Measurements from ENCODE around the gene CAPN3. TPM values are rescaled to one million over a fixed set of nuclear protein-coding genes. Genes with fewer than 3 reads are reported as not detected.

CAPN3 gene
- total and polyA plus RNA-seq, 7 donors, result 4.4 to 18.8 (median 6.8) TPM

DNA sequence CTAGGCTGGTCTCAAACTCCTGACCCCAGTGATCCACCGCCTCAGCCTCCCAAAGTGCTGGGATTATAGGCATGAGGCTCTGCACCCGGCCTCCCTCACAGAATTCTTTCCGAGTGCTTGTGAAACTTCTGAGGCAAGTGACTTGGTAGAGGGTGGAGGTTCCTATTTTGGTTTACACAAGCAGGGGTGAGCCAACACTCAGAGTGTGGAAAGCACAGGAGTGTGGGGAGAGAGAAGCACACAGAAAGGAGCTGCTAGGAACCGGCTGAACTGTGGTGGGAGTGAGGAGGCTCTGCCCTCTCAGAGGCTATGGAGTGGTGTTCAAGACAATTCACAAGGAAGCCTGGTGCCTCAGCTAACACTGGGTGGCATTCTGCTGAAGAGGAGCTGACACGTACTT lies 7.7 kb downstream of the CAPN3 start:
- WGBS, 2 donors, result 80 to 86% methylated on average over 5 of the region's 5 CpGs
- intact Hi-C loops (cut with DNase I), result no loop called here
- H3K27me3 ChIP-seq, result no peaks in the 10 kb centered on the region
- H3K4me1 ChIP-seq, result no peaks in the 10 kb centered on the region
- H3K36me3 ChIP-seq, result no peaks in the 10 kb centered on the region
- no peaks in the 10 kb centered on the region for H3K9me3 ChIP-seq
- H3K27ac ChIP-seq, result no peak overlapping the region
- TF ChIP-seq EP300 (IDR thresholded peaks at IDR 0.05), result no peak
- no peak overlapping the region for H3K4me3 ChIP-seq
- no peak for DNase-seq

DNA sequence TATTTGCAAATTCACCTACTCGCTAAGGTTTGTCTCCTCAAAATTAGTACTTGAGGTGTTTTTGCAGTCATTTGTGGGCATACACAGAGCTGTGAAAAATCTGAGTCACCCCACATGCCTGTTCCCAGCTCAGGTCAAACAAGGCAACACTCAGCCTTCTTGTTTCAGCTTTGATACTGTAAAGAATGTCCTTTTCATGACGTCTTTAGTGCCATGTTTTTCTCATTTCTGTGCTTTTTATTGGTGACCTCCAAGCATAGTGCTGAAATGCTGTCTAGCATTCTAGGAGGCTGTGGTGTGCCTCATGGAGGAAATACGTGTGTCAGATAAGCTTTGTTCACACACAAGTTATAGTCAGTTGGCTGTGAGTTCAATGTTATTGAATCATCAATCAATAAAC lies 8.8 kb downstream of the CAPN3 start:
- TF ChIP-seq POLR2AphosphoS5 (IDR thresholded peaks at IDR 0.05) (no peak), EP300 (IDR thresholded peaks at IDR 0.05) (no peak), POLR2A (IDR thresholded peaks at IDR 0.05) (no peak)
- TF ChIP-seq, protein P1, sequence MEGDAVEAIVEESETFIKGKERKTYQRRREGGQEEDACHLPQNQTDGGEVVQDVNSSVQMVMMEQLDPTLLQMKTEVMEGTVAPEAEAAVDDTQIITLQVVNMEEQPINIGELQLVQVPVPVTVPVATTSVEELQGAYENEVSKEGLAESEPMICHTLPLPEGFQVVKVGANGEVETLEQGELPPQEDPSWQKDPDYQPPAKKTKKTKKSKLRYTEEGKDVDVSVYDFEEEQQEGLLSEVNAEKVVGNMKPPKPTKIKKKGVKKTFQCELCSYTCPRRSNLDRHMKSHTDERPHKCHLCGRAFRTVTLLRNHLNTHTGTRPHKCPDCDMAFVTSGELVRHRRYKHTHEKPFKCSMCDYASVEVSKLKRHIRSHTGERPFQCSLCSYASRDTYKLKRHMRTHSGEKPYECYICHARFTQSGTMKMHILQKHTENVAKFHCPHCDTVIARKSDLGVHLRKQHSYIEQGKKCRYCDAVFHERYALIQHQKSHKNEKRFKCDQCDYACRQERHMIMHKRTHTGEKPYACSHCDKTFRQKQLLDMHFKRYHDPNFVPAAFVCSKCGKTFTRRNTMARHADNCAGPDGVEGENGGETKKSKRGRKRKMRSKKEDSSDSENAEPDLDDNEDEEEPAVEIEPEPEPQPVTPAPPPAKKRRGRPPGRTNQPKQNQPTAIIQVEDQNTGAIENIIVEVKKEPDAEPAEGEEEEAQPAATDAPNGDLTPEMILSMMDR (IDR thresholded peaks at IDR 0.05), result no peak
- Histone ChIP-seq H3K4me3 (no peak overlapping the region), H3K4me1 (no peaks in the 10 kb centered on the region), H3K9me3 (no peaks in the 10 kb centered on the region), H3K27ac (no peak overlapping the region), H3K27me3 (no peaks in the 10 kb centered on the region), H3K36me3 (no peaks in the 10 kb centered on the region)
- DNase-seq, result no peak
- WGBS, 2 donors, result 89 to 92% methylated on average over 3 of the region's 3 CpGs
- intact Hi-C loops (cut with DNase I), result no loop called here

DNA sequence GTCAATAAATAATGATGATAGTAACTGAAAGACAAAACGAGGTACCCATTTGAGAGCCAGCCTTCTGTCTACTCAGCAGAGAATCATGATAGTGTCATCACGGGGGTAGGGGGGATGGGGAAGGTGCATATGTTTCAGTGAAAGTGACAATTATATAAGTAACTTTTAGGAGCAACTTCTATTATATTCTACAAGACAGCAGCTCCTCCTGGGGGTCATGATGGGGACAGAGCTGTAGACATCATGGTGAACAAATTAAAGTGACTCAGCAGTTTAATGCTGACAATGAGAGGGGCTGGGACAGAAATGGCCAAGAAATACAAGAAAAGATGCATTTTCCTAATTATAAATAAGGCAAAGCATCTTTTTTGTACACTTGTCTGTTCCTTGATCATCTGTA lies 11.8 kb downstream of the CAPN3 start:
- Histone ChIP-seq H3K4me1 (no peaks in the 10 kb centered on the region), H3K9me3 (no peaks in the 10 kb centered on the region), H3K27ac (no peak overlapping the region), H3K4me3 (no peak overlapping the region), H3K36me3 (no peaks in the 10 kb centered on the region), H3K27me3 (no peaks in the 10 kb centered on the region)
- WGBS, 2 donors, result 64 to 81% methylated on average over 2 of the region's 2 CpGs
- intact Hi-C loops (cut with DNase I), result no loop called here
- TF ChIP-seq POLR2A (IDR thresholded peaks at IDR 0.05) (no peak), POLR2AphosphoS5 (IDR thresholded peaks at IDR 0.05) (no peak), EP300 (IDR thresholded peaks at IDR 0.05) (no peak)
- TF ChIP-seq, protein P1 (IDR thresholded peaks at IDR 0.05), result no peak
- no peak for DNase-seq

DNA sequence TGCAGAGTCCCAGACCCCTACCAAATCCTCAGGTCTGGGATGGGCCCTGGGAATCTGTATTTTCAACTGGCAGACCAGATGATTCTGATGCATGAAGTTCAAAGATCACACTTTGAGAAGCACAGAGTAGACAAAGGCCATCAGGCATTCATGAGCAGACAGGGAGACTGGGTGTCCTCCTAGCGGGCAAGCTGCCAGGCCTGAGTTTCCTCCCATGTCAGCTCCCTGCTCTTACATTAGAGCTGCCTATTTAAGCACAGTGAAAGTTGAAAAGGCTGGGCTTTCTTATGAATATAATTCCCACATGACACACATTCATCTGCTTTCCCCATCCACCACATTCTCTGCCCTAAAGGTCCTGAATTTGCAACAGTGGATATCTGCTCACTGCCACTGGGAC lies 14.0 kb downstream of the CAPN3 start:
- no peaks in the 10 kb centered on the region for H3K36me3 ChIP-seq
- no peak for DNase-seq
- intact Hi-C loops (cut with DNase I), result no loop called here
- H3K9me3 ChIP-seq, result peaks cover 0 to 2% (median 0%) of the 10 kb centered on the region in 4 donors
- H3K4me3 ChIP-seq, result no peak overlapping the region
- TF ChIP-seq POLR2A (IDR thresholded peaks at IDR 0.05) (no peak), EP300 (IDR thresholded peaks at IDR 0.05) (no peak), POLR2AphosphoS5 (IDR thresholded peaks at IDR 0.05) (no peak)
- TF ChIP-seq, protein P1 (IDR thresholded peaks at IDR 0.05), result no peak
- WGBS, 2 donors, result 91 to 96% methylated on average over 1 of the region's 1 CpG
- H3K27ac ChIP-seq, result no peak overlapping the region
- H3K27me3 ChIP-seq, result no peaks in the 10 kb centered on the region
- no peaks in the 10 kb centered on the region for H3K4me1 ChIP-seq

DNA sequence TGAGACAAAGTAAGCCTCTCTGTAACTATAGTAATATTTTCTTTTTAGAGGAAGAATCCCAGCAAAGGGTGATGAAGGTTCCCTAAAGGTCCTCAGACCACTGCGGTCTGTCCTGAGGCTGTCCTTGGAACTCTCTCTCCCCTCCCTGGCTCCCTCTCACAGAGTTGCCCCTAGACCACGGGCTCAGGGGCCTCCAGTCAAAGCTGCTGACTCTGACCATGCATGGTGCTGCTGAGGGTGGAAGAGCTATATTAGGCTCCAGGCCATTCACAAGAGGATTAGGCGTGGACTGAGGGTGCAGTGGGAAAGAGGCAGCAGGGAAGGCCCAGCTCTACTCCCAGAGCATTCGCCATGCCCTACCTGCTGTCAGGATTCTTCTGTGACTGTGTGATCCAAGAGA lies 14.6 kb downstream of the CAPN3 start:
- TF ChIP-seq POLR2A (IDR thresholded peaks at IDR 0.05) (no peak), POLR2AphosphoS5 (IDR thresholded peaks at IDR 0.05) (no peak), EP300 (IDR thresholded peaks at IDR 0.05) (no peak)
- TF ChIP-seq, protein P1 (IDR thresholded peaks at IDR 0.05), result no peak

More for the DNA sequence above, 14.6 kb downstream of the CAPN3 start:
- no peaks in the 10 kb centered on the region for H3K4me1 ChIP-seq
- no peaks in the 10 kb centered on the region for H3K27me3 ChIP-seq
- DNase-seq, result no peak
- H3K27ac ChIP-seq, result no peak overlapping the region
- H3K36me3 ChIP-seq, result no peaks in the 10 kb centered on the region
- no peak overlapping the region for H3K4me3 ChIP-seq
- WGBS, 2 donors, result 86 to 93% methylated on average over 4 of the region's 4 CpGs
- peaks cover 0 to 2% (median 0%) of the 10 kb centered on the region in 4 donors for H3K9me3 ChIP-seq
- intact Hi-C loops (cut with DNase I), result no loop called here

Data from sigmoid colon (tissue), 7 donors.